ENCODE measurements around the gene SMG7. TPM values are rescaled to one million over a fixed set of nuclear protein-coding genes. Genes with fewer than 3 reads are reported as not detected.

SMG7 gene
- total and polyA plus RNA-seq, 10 of the 15 experiments (the other 5 are each of a cell fraction or from before 2014, with no cell fraction given), result 9.5 to 65.4 (median 42.7) TPM

DNA sequence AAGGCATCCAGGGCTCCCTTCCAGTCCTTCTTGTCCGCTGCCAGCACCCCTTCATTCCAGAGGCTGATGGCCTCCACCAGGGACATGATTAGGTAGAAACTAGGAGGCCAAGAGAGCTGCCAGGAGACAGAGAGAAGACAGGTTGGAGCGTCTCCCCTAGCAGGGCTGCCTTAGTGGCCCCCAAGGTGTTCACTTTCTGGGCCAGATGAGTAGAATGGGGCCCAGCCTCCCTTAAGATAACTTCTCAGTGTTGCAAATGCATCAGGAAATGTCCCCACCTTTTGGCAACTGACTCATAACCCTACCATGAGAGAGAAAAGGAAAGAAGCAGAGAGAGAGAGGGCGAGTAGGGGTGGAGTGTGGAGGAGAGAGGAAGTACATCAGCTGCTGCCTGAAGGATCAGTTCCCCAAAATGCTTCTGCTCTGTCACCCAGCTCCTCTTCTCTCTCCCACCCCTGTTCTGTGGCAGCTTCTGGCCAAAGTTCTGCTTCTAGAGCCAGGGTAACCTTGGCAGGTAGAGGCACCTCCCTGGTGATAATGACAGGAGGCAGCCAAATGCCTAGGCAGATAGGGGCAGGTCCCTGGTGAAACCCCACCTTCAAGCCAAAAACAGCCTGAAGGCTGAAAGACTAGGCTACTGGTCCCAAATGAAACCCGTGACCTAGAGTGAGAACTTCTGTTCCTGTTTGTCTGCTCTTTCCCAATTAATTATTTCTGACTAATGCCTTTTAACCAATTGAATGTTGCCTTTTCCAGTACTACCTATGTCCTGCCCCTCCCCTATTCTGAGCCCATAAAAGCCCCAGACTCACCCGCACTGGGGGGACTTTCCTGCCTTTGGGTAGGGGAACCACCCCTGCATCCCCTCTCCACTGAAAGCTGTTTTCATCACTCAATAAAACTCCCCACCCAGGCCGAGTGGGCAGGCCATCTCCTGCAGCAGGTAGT lies 118.2 kb downstream of the SMG7 start, which contains the start of gene NCF2 (continued):
- TF ChIP-seq, protein P1, sequence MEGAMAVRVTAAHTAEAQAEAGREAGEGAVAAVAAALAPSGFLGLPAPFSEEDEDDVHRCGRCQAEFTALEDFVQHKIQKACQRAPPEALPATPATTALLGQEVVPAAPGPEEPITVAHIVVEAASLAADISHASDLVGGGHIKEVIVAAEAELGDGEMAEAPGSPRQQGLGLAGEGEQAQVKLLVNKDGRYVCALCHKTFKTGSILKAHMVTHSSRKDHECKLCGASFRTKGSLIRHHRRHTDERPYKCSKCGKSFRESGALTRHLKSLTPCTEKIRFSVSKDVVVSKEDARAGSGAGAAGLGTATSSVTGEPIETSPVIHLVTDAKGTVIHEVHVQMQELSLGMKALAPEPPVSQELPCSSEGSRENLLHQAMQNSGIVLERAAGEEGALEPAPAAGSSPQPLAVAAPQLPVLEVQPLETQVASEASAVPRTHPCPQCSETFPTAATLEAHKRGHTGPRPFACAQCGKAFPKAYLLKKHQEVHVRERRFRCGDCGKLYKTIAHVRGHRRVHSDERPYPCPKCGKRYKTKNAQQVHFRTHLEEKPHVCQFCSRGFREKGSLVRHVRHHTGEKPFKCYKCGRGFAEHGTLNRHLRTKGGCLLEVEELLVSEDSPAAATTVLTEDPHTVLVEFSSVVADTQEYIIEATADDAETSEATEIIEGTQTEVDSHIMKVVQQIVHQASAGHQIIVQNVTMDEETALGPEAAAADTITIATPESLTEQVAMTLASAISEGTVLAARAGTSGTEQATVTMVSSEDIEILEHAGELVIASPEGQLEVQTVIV (IDR thresholded peaks at IDR 0.05; ENCODE audit: borderline replicate concordance, partially characterized antibody), result peak; percentile 64
- peak; percentile 68 for TF ChIP-seq NR2F1 (conservative IDR thresholded peaks at IDR 0.05)
- TF ChIP-seq KDM1A (IDR thresholded peaks at IDR 0.05; ENCODE audit: borderline replicate concordance), result no peak
- TF ChIP-seq RBBP5 (conservative IDR thresholded peaks at IDR 0.05), result no peak
- 0 out of 2 replicates have a peak, but pooled peaks have one; percentile 68 for TF ChIP-seq TARDBP (IDR thresholded peaks at IDR 0.05; ENCODE audit: borderline replicate concordance)
- peak; percentile 99 for TF ChIP-seq IKZF2 (IDR thresholded peaks at IDR 0.05)
- peak; percentile 77; the same call in 1 of the 2 replicates for TF ChIP-seq BACH1 (IDR thresholded peaks at IDR 0.05; ENCODE audit: borderline replicate concordance)
- TF ChIP-seq KAT2A (conservative IDR thresholded peaks at IDR 0.05; ENCODE audit: control insufficient read depth, low read depth, low read length), result no peak
- TF ChIP-seq MEF2A (IDR thresholded peaks at IDR 0.05; ENCODE audit: insufficient read depth, low read depth, low read length), result peak; percentile 83
- TF ChIP-seq SMARCA5 (IDR thresholded peaks at IDR 0.05), result peak; percentile 59; the same call in 1 of the 2 replicates
- TF ChIP-seq ZNF384 (IDR thresholded peaks at IDR 0.05; ENCODE audit: borderline replicate concordance, low read depth, low read length), result no peak
- TF ChIP-seq SMC3 (IDR thresholded peaks at IDR 0.05; ENCODE audit: borderline replicate concordance, low read length), result peak; percentile 9; the same call in 1 of the 2 replicates
- TF ChIP-seq, protein P2, sequence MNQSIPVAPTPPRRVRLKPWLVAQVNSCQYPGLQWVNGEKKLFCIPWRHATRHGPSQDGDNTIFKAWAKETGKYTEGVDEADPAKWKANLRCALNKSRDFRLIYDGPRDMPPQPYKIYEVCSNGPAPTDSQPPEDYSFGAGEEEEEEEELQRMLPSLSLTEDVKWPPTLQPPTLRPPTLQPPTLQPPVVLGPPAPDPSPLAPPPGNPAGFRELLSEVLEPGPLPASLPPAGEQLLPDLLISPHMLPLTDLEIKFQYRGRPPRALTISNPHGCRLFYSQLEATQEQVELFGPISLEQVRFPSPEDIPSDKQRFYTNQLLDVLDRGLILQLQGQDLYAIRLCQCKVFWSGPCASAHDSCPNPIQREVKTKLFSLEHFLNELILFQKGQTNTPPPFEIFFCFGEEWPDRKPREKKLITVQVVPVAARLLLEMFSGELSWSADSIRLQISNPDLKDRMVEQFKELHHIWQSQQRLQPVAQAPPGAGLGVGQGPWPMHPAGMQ (IDR thresholded peaks at IDR 0.05; ENCODE audit: borderline replicate concordance), result no peak
- peak; percentile 84 for TF ChIP-seq MTA2 (IDR thresholded peaks at IDR 0.05; ENCODE audit: low read depth)
- TF ChIP-seq CBX3 (IDR thresholded peaks at IDR 0.05; ENCODE audit: borderline replicate concordance, low read depth), result no peak
- peak; percentile 74 to 93 for TF ChIP-seq EP300 (IDR thresholded peaks at IDR 0.05; ENCODE audit: borderline replicate concordance in 1 of 2, control insufficient read depth in 1 of 2, low read depth in 2 of 2, low read length in 2 of 2)
- TF ChIP-seq TCF12 (IDR thresholded peaks at IDR 0.05; ENCODE audit: low read depth, low read length), result peak; percentile 97
- TF ChIP-seq NFXL1 (IDR thresholded peaks at IDR 0.05; ENCODE audit: borderline replicate concordance), result no peak
- TF ChIP-seq, protein P3, sequence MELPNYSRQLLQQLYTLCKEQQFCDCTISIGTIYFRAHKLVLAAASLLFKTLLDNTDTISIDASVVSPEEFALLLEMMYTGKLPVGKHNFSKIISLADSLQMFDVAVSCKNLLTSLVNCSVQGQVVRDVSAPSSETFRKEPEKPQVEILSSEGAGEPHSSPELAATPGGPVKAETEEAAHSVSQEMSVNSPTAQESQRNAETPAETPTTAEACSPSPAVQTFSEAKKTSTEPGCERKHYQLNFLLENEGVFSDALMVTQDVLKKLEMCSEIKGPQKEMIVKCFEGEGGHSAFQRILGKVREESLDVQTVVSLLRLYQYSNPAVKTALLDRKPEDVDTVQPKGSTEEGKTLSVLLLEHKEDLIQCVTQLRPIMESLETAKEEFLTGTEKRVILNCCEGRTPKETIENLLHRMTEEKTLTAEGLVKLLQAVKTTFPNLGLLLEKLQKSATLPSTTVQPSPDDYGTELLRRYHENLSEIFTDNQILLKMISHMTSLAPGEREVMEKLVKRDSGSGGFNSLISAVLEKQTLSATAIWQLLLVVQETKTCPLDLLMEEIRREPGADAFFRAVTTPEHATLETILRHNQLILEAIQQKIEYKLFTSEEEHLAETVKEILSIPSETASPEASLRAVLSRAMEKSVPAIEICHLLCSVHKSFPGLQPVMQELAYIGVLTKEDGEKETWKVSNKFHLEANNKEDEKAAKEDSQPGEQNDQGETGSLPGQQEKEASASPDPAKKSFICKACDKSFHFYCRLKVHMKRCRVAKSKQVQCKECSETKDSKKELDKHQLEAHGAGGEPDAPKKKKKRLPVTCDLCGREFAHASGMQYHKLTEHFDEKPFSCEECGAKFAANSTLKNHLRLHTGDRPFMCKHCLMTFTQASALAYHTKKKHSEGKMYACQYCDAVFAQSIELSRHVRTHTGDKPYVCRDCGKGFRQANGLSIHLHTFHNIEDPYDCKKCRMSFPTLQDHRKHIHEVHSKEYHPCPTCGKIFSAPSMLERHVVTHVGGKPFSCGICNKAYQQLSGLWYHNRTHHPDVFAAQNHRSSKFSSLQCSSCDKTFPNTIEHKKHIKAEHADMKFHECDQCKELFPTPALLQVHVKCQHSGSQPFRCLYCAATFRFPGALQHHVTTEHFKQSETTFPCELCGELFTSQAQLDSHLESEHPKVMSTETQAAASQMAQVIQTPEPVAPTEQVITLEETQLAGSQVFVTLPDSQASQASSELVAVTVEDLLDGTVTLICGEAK (IDR thresholded peaks at IDR 0.05; ENCODE audit: borderline replicate concordance), result 0 out of 2 replicates have a peak, but pooled peaks have one; percentile 21
- peak; percentile 77 for TF ChIP-seq JUND (IDR thresholded peaks at IDR 0.05; ENCODE audit: low read depth, low read length)

Data from GM12878 (cell line).